ENCODE measurements around the gene SPEM1. TPM values are rescaled to one million over a fixed set of nuclear protein-coding genes. Genes with fewer than 3 reads are reported as not detected.
A peak's percentile ranks its signal among the peaks of the same experiment; 100 is the strongest.

Gene SPEM1
- total RNA-seq, 1 experiment from 2014 or later, result 0.33 TPM

DNA sequence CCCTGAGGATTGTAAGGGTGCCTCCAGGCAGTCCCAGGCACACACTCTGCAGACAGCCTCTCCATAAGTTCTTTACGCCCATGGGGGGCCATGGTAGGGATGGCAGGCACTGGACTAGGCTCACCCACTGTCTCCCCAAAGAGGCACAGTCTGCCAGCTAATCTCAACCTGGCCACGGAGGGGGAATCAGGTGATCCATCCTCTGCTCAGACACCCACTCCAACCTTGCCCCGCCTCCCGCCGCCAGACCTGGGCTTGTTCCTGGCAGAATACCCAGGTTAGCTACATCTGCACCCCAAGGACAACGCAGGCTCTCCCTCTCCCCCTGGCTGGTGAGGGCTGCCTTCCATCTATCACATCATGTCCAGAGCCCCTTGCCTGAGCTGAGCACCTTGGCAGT lies 11.3 kb upstream of the SPEM1 start:
- Histone ChIP-seq H3K23me2 (ENCODE audit: insufficient read length, low read depth, low read length, poor library complexity, severe bottlenecking) (peaks cover 5% of the 10 kb centered on the region), H3K79me1 (ENCODE audit: insufficient read depth, low read depth, low read length, poor library complexity, severe bottlenecking) (no peaks in the 10 kb centered on the region), H3K56ac (ENCODE audit: insufficient read length, low read depth, low read length) (no peak overlapping the region), H2AFZ (ENCODE audit: low read length) (no peak overlapping the region), H3K9ac (ENCODE audit: extremely low read depth, insufficient read length, low read length) (no peak overlapping the region), H3K14ac (ENCODE audit: insufficient read depth, low read length) (no peak overlapping the region), H3K27me3 (ENCODE audit: insufficient read depth, low read length) (no peaks in the 10 kb centered on the region), H3K4me2 (ENCODE audit: insufficient read depth, insufficient read length, low read length) (no peak overlapping the region), H3K79me2 (ENCODE audit: insufficient read depth, low read length) (no peaks in the 10 kb centered on the region), H3K27ac (ENCODE audit: insufficient read length, low read depth, low read length) (no peak overlapping the region), H4K91ac (ENCODE audit: insufficient read length, low read depth, low read length) (no peak overlapping the region), H3K4me1 (ENCODE audit: insufficient read depth, low read length) (no peaks in the 10 kb centered on the region; the same call in 1 of the 2 replicates), H2BK15ac (ENCODE audit: low read depth, low read length) (no peak overlapping the region), H3K9me3 (ENCODE audit: control insufficient read depth, low read depth, low read length) (no peaks in the 10 kb centered on the region), H2BK12ac (ENCODE audit: insufficient read length, low read depth, low read length) (no peak overlapping the region), H4K5ac (ENCODE audit: insufficient read length, low read depth, low read length) (no peak overlapping the region), H3K23ac (ENCODE audit: insufficient read length, low read depth, low read length) (no peak overlapping the region), H2AK5ac (ENCODE audit: insufficient read length, low read length) (no peak overlapping the region), H3K4ac (ENCODE audit: low read depth, low read length) (no peak overlapping the region), H3K18ac (ENCODE audit: insufficient read length, low read depth, low read length) (no peak overlapping the region), H4K20me1 (ENCODE audit: control insufficient read depth, insufficient read depth, insufficient read length) (no peaks in the 10 kb centered on the region), H2BK20ac (ENCODE audit: low read depth, low read length, poor library complexity, severe bottlenecking) (no peak overlapping the region), H2BK5ac (ENCODE audit: insufficient read length, low read length) (no peak overlapping the region), H4K8ac (replicated peaks; ENCODE audit: insufficient read length, low read depth, low read length) (no peak overlapping the region), H3T11ph (ENCODE audit: low read length) (no peak overlapping the region), H2BK120ac (ENCODE audit: low read depth, low read length, poor library complexity, severe bottlenecking) (no peak overlapping the region)
- TF ChIP-seq, protein P1, sequence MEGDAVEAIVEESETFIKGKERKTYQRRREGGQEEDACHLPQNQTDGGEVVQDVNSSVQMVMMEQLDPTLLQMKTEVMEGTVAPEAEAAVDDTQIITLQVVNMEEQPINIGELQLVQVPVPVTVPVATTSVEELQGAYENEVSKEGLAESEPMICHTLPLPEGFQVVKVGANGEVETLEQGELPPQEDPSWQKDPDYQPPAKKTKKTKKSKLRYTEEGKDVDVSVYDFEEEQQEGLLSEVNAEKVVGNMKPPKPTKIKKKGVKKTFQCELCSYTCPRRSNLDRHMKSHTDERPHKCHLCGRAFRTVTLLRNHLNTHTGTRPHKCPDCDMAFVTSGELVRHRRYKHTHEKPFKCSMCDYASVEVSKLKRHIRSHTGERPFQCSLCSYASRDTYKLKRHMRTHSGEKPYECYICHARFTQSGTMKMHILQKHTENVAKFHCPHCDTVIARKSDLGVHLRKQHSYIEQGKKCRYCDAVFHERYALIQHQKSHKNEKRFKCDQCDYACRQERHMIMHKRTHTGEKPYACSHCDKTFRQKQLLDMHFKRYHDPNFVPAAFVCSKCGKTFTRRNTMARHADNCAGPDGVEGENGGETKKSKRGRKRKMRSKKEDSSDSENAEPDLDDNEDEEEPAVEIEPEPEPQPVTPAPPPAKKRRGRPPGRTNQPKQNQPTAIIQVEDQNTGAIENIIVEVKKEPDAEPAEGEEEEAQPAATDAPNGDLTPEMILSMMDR (conservative IDR thresholded peaks at IDR 0.05), result no peak
- Mint-ChIP-seq H3K36me3 (ENCODE audit: insufficient read depth in 1 of 3, low read depth in 3 of 3) (peaks cover 16 to 36% (median 27%) of the 10 kb centered on the region in 3 experiments), H3K27ac (peak overlapping the region in 1 of 3 experiments; percentile 28; a peak in 1 of 7 replicates), H3K27me3 (ENCODE audit: low read depth) (no peaks in the 10 kb centered on the region), H3K4me3 (no peak overlapping the region; a peak in 1 of 5 replicates), H3K4me1 (peaks cover 18 to 38% of the 10 kb centered on the region in 2 experiments), H3K9me3 (peaks cover 0 to 2% of the 10 kb centered on the region in 2 experiments; a peak in 1 of 5 replicates)
- DNase-seq, result no peak
- no CpG with 5 or more reads among the region's 6 CpGs for WGBS (ENCODE audit: extremely low coverage, insufficient read length, low lambda C conversion rate)
